GM19240 (cell line): ENCODE results near the gene KCTD5.
"Not testable (repeated sequence)": the region's sequence is repeated elsewhere in the genome, so short reads cannot be mapped to it uniquely, and the experiment has no call there.

ENCODE experiments used
- DNase-seq: peaks from one replicate; pipeline ENCODE4 v3.0.0; 2011; ENCODE audit warnings: low spot score; ENCODE audit not compliant: insufficient read length

The KCTD5 gene

GRCh38 chr16:2671741-2672140 lies 10.6 kb upstream of the KCTD5 start:
- no peak for DNase-seq

GRCh38 chr16:2673066-2673999 lies 9.0 kb upstream of the KCTD5 start:
- peak; percentile 92 for DNase-seq

GRCh38 chr16:2675021-2675420 lies 7.3 kb upstream of the KCTD5 start:
- DNase-seq = no peak

GRCh38 chr16:2675714-2676113 lies 6.6 kb upstream of the KCTD5 start:
- DNase-seq = no peak

GRCh38 chr16:2676937-2677336 lies 5.4 kb upstream of the KCTD5 start:
- DNase-seq = not testable (repeated sequence)

- DNase-seq = not testable (repeated sequence)
These were observed 3.9 kb upstream of the KCTD5 start for GRCh38 chr16:2678206-2678965.

GRCh38 chr16:2679902-2680301 lies 2.4 kb upstream of the KCTD5 start:
- DNase-seq = not testable (repeated sequence)

- DNase-seq = not testable (repeated sequence)
These were observed 2.0 kb upstream of the KCTD5 start for GRCh38 chr16:2680360-2680759.

GRCh38 chr16:2683041-2683440 lies 718 bp downstream of the KCTD5 start:
- not testable (repeated sequence) for DNase-seq

GRCh38 chr16:2686075-2686474 lies 3.8 kb downstream of the KCTD5 start:
- DNase-seq = not testable (repeated sequence)

GRCh38 chr16:2686912-2687507 lies 4.7 kb downstream of the KCTD5 start:
- peak; percentile 97 for DNase-seq

GRCh38 chr16:2687531-2688308 lies 5.4 kb downstream of the KCTD5 start:
- DNase-seq = no peak

- DNase-seq = not testable (repeated sequence)
These were observed 7.1 kb downstream of the KCTD5 start for GRCh38 chr16:2689422-2689821.

GRCh38 chr16:2689968-2690801 lies 7.9 kb downstream of the KCTD5 start:
- DNase-seq = no peak

GRCh38 chr16:2690852-2691251 lies 8.5 kb downstream of the KCTD5 start:
- DNase-seq = no peak

GRCh38 chr16:2691491-2692248 lies 9.3 kb downstream of the KCTD5 start:
- DNase-seq = no peak

- DNase-seq = no peak
These were observed 10.1 kb downstream of the KCTD5 start for GRCh38 chr16:2692251-2692947.

- no peak for DNase-seq
These were observed 10.8 kb downstream of the KCTD5 start for GRCh38 chr16:2692948-2693651.
